ENCODE data around the gene TFPI. TPM values are rescaled to one million over a fixed set of nuclear protein-coding genes. Genes with fewer than 3 reads are reported as not detected.

TFPI gene
- total RNA-seq, 4 donors from 2014 or later, result 7.1 to 28.9 (median 20.2) TPM

- peak in 2 of 5 experiments; percentile 5 to 9 for TF ChIP-seq CTCF (IDR thresholded peaks at IDR 0.05)
- TF ChIP-seq EP300 (IDR thresholded peaks at IDR 0.05; ENCODE audit: low read depth), result no peak
- Histone ChIP-seq H3K27ac (no peak overlapping the region), H3K27me3 (no peaks in the 10 kb centered on the region), H3K9me3 (no peaks in the 10 kb centered on the region), H3K4me1 (peaks cover 0 to 33% (median 5%) of the 10 kb centered on the region in 4 donors), H3K36me3 (no peaks in the 10 kb centered on the region), H3K4me3 (no peak overlapping the region)
- 37 to 45% methylated on average over 6 to 7 of the region's 7 CpGs for WGBS, 2 donors (ENCODE audit: low coverage in 1 of 2)
- in situ Hi-C loops (cut with MboI; ENCODE audit: low pct_ligation_motif_present in 1 of 4, low pct_unique_long_range_greater_than_20kb in 1 of 4, low sequenced_read_pairs in 3 of 4) (loop anchor here in 3 of 4 donors (10.0 to 25.0 kb wide), 2 partner anchors 74 to 337 kb away; no protein-coding TSS in a partner anchor), intact Hi-C loops (cut with DNase I; ENCODE audit: low total_unique reads) (loop anchor here (2.0 kb wide), 1 partner anchor 80 kb away; no protein-coding TSS in a partner anchor)
- DNase-seq, result no peak
Observed at GRCh38 chr2:187500585-187501359, 53.5 kb downstream of the TFPI start.

- H3K36me3 ChIP-seq, result no peaks in the 10 kb centered on the region
- WGBS, 2 donors (ENCODE audit: low coverage in 1 of 2), result 14 to 25% methylated on average over 2 of the region's 2 CpGs
- no peaks in the 10 kb centered on the region for H3K27me3 ChIP-seq
- no peaks in the 10 kb centered on the region for H3K9me3 ChIP-seq
- H3K27ac ChIP-seq, result no peak overlapping the region
- DNase-seq, result peak; percentile 57
- peaks cover 0 to 33% (median 5%) of the 10 kb centered on the region in 4 donors for H3K4me1 ChIP-seq
- H3K4me3 ChIP-seq, result no peak overlapping the region
- peak; percentile 79 to 84 (median 82) for TF ChIP-seq CTCF (IDR thresholded peaks at IDR 0.05)
- TF ChIP-seq POLR2A (IDR thresholded peaks at IDR 0.05), result no peak
- no peak for TF ChIP-seq EP300 (IDR thresholded peaks at IDR 0.05; ENCODE audit: low read depth)
- TF ChIP-seq POLR2AphosphoS5 (IDR thresholded peaks at IDR 0.05), result no peak
- in situ Hi-C loops (cut with MboI; ENCODE audit: low pct_ligation_motif_present in 1 of 4, low pct_unique_long_range_greater_than_20kb in 1 of 4, low sequenced_read_pairs in 3 of 4), result loop anchor here in 3 of 4 donors (10.0 to 25.0 kb wide), 2 partner anchors 75 to 337 kb away; no protein-coding TSS in a partner anchor
- intact Hi-C loops (cut with DNase I; ENCODE audit: low total_unique reads), result loop anchor here (2.0 kb wide), 1 partner anchor 81 kb away; no protein-coding TSS in a partner anchor
Observed at GRCh38 chr2:187499941-187500532, 54.2 kb downstream of the TFPI start.

- Histone ChIP-seq H3K9me3 (no peaks in the 10 kb centered on the region), H3K4me1 (peaks cover 0 to 20% (median 4%) of the 10 kb centered on the region in 4 donors), H3K36me3 (no peaks in the 10 kb centered on the region), H3K4me3 (no peak overlapping the region), H3K27me3 (no peaks in the 10 kb centered on the region), H3K27ac (no peak overlapping the region)
- TF ChIP-seq CTCF (IDR thresholded peaks at IDR 0.05) (peak in 4 of 5 experiments; percentile 22 to 40 (median 34)), POLR2AphosphoS5 (IDR thresholded peaks at IDR 0.05) (no peak)
- 28 to 30% methylated on average over 1 of the region's 1 CpG for WGBS, 2 donors (ENCODE audit: low coverage in 1 of 2)
- in situ Hi-C loops (cut with MboI; ENCODE audit: low pct_ligation_motif_present in 1 of 4, low pct_unique_long_range_greater_than_20kb in 1 of 4, low sequenced_read_pairs in 3 of 4), result loop anchor here in 1 of 4 donors (25.0 kb wide), 1 partner anchor 339 kb away; no protein-coding TSS in a partner anchor
- DNase-seq, result no peak
- intact Hi-C loops (cut with DNase I; ENCODE audit: low total_unique reads), result no loop called here
Observed at GRCh38 chr2:187497858-187498463, 56.3 kb downstream of the TFPI start.

GRCh38 chr2:187497140-187497539 lies 57.1 kb downstream of the TFPI start:
- Histone ChIP-seq H3K27me3 (no peaks in the 10 kb centered on the region), H3K4me1 (peaks cover 0 to 15% (median 4%) of the 10 kb centered on the region in 4 donors), H3K27ac (no peak overlapping the region), H3K4me3 (no peak overlapping the region), H3K9me3 (no peaks in the 10 kb centered on the region), H3K36me3 (no peaks in the 10 kb centered on the region)
- WGBS, 2 donors (ENCODE audit: low coverage in 1 of 2), result 81 to 89% methylated on average over 2 of the region's 2 CpGs
- DNase-seq, result no peak
- TF ChIP-seq CTCF (IDR thresholded peaks at IDR 0.05) (no peak), EP300 (IDR thresholded peaks at IDR 0.05; ENCODE audit: low read depth) (no peak), POLR2A (IDR thresholded peaks at IDR 0.05) (no peak)
- in situ Hi-C loops (cut with MboI; ENCODE audit: low pct_ligation_motif_present in 1 of 4, low pct_unique_long_range_greater_than_20kb in 1 of 4, low sequenced_read_pairs in 3 of 4), result loop anchor here in 1 of 4 donors (25.0 kb wide), 1 partner anchor 340 kb away; no protein-coding TSS in a partner anchor
- intact Hi-C loops (cut with DNase I; ENCODE audit: low total_unique reads), result no loop called here

Measured in transverse colon (tissue), 4 donors.